HepG2 (cell line): Measurements from ENCODE around the gene TDRD9. TPM values are rescaled to one million over a fixed set of nuclear protein-coding genes. Genes with fewer than 3 reads are reported as not detected.

Experiments
- ATAC-seq: fragments of 200-7000 bp; cut with Tn5 transposase; 3 replicates; pipeline ENCODE4 v1.9.1; 2020; ENCODE audit warnings: mild to moderate bottlenecking, moderate library complexity
- BruUV-seq: library from RNA; stranded (reverse); fragments of 400-500 nt; replicated peaks from 2 replicates; lab custom pipeline; 2021; lab: Mats Ljungman, UMichigan
- CTCF ChIA-PET: fragments of 300-600 bp; formaldehyde crosslinking; extraction: SDS; loops from one replicate; lab custom pipeline; 2021; ENCODE audit warnings: low total read pairs, inconsistent platforms, low intra/inter-chr PET ratio; lab: Yijun Ruan, JAX
- POLR2A ChIA-PET: fragments of 350-600 bp; sonication (Branson Sonifier 250); formaldehyde crosslinking; loops from one replicate; lab custom pipeline; 2020; ENCODE audit warnings: antibody characterized with exemption, inconsistent platforms; lab: Yijun Ruan, JAX
- DNase-seq: peaks from one replicate; pipeline ENCODE4 v3.0.0-alpha.2; 2015; ENCODE audit warnings: low spot score
- FAIRE-seq: peaks from 3 replicates; lab custom pipeline; 2011; peaks lifted over from hg19 to GRCh38; lab: Jason Lieb, UNC
- H2AFZ ChIP-seq: one replicate; pipeline ENCODE4 v1.6.1; 2011; ENCODE audit warnings: low read length, inconsistent platforms
- H3K27ac ChIP-seq: fragments of 300-600 bp; 3 replicates; pipeline ENCODE4 v1.8.0; 2011; ENCODE audit warnings: mixed run types, mild to moderate bottlenecking, mixed read lengths, low read length, inconsistent platforms; ENCODE audit not compliant: insufficient read depth; ENCODE audit errors: extremely low read length
- H3K27me3 ChIP-seq, 2 experiments: fragments of 200-600 bp in 1 of 2; 2 replicates in 1 of 2; 3 replicates in 1 of 2; pipeline versions ENCODE4 v1.6.0 to v1.8.0; 2011; ENCODE audit warnings: low read length in 2 of 2, mild to moderate bottlenecking in 2 of 2, moderate library complexity in 2 of 2, inconsistent platforms in 1 of 2; ENCODE audit not compliant: insufficient read depth in 2 of 2, control insufficient read depth in 1 of 2
- H3K36me3 ChIP-seq, 2 experiments: fragments of 200-600 bp in 1 of 2; replicated peaks in 1 of 2; 2 replicates in 1 of 2; 3 replicates in 1 of 2; pipeline versions ENCODE4 v1.5.1 to v1.8.0; 2011; ENCODE audit warnings: low read length in 2 of 2, inconsistent platforms in 1 of 2; ENCODE audit not compliant: insufficient read depth in 2 of 2, control insufficient read depth in 1 of 2
- H3K4me1 ChIP-seq: 2 replicates; pipeline ENCODE4 v1.5.1; 2012; ENCODE audit warnings: low read length, inconsistent platforms; ENCODE audit not compliant: insufficient read depth
- H3K4me2 ChIP-seq: 2 replicates; pipeline ENCODE4 v1.6.0; 2011; ENCODE audit warnings: low read depth, low read length, inconsistent platforms
- H3K4me3 ChIP-seq, 3 experiments: fragments of 200-600 bp in 1 of 3; sonication (generic), shearing (Covaris generic) in 1 of 3; replicated peaks in 1 of 3; 2 replicates each; pipeline ENCODE4 v1.5.1; 2011 to 2016; ENCODE audit warnings: low read length in 3 of 3, inconsistent platforms in 2 of 3, low read depth in 2 of 3, mild to moderate bottlenecking in 2 of 3, control low read depth in 1 of 3, mixed read lengths in 1 of 3; ENCODE audit not compliant: insufficient read depth in 1 of 3
- H3K79me2 ChIP-seq: one replicate; pipeline ENCODE4 v1.6.1; 2011; ENCODE audit warnings: low read length, inconsistent platforms; ENCODE audit not compliant: insufficient read depth
- H3K9ac ChIP-seq: 2 replicates; pipeline ENCODE4 v1.6.0; 2011; ENCODE audit warnings: mild to moderate bottlenecking, low read depth, low read length, inconsistent platforms; ENCODE audit not compliant: insufficient read depth
- H3K9me3 ChIP-seq: 2 replicates; pipeline ENCODE4 v1.5.1; 2012; ENCODE audit warnings: mild to moderate bottlenecking, low read length
- H4K20me1 ChIP-seq: 2 replicates; pipeline ENCODE4 v1.6.0; 2011; ENCODE audit warnings: inconsistent platforms, mild to moderate bottlenecking, low read length, moderate library complexity; ENCODE audit not compliant: insufficient read depth
- ARID4A ChIP-seq: sonication (generic); formaldehyde crosslinking; IDR thresholded peaks from 2 replicates; pipeline ENCODE4 v1.5.0; 2020; ENCODE audit warnings: mild to moderate bottlenecking, missing genetic modification reagents, borderline replicate concordance
- KLF15 ChIP-seq: sonication (generic); formaldehyde crosslinking; IDR thresholded peaks from 2 replicates; pipeline ENCODE4 v1.8.1; 2023; ENCODE audit warnings: borderline replicate concordance, mild to moderate bottlenecking, inconsistent platforms, missing genetic modification reagents, mixed read lengths
- NFAT5 ChIP-seq: sonication (generic); formaldehyde crosslinking; IDR thresholded peaks from 2 replicates; pipeline ENCODE4 v1.4.0; 2020; ENCODE audit warnings: missing genetic modification reagents
- TFDP2 ChIP-seq: sonication (generic); formaldehyde crosslinking; IDR thresholded peaks from 2 replicates; pipeline ENCODE4 v1.4.0; 2020; ENCODE audit warnings: missing genetic modification reagents
- ZBTB1 ChIP-seq: sonication (generic); formaldehyde crosslinking; IDR thresholded peaks from 2 replicates; pipeline ENCODE4 v1.4.0; 2020; ENCODE audit warnings: missing genetic modification reagents, borderline replicate concordance
- ZBTB4 ChIP-seq: sonication (generic); formaldehyde crosslinking; IDR thresholded peaks from 2 replicates; pipeline ENCODE4 v1.4.0; 2020; ENCODE audit warnings: missing genetic modification reagents, mild to moderate bottlenecking, borderline replicate concordance
- ZNF331 ChIP-seq: sonication (generic); formaldehyde crosslinking; IDR thresholded peaks from 2 replicates; pipeline ENCODE4 v1.4.0; 2020; ENCODE audit warnings: missing genetic modification reagents
- ZNF607 ChIP-seq: sonication (generic); formaldehyde crosslinking; IDR thresholded peaks from 2 replicates; pipeline ENCODE4 v1.5.1; 2020; ENCODE audit warnings: missing genetic modification reagents, mild to moderate bottlenecking, borderline replicate concordance
- WGBS: methylation state at CpG from one replicate; pipeline ENCODE4 v1.1.6; 2017; ENCODE audit warnings: low lambda C conversion rate; 5-methylcytosine and 5-hydroxymethylcytosine counted together
- in situ Hi-C: cut with HindIII; loops from 2 replicates; pipeline ENCODE4 v1.10.0; 2017; ENCODE audit warnings: low pct_unique_long_range_greater_than_20kb; ENCODE audit not compliant: extremely low pct_ligation_motif_present
- intact Hi-C: fragments of 100-400 bp; cut with micrococcal nuclease; formaldehyde crosslinking; loops from one replicate; pipeline ENCODE4 v1.10.0; 2022; ENCODE audit not compliant: unreplicated experiment
- polyA plus RNA-seq, 8 experiments: library from polyadenylated mRNA; depleted of rRNA in 3 of 8; stranded (reverse) in 7 of 8; unstranded in 1 of 8; fragments of >200 nt; fragmentation: Illumina TruSeq in 4 of 8; extraction: Trizol in 4 of 8; gene quantifications; 2 replicates each; pipeline versions ENCODE4 v1.2.1 to v1.2.3, GENCODE V29; 2011 to 2016; ENCODE audit warnings: low read depth in 4 of 8, missing spikeins in 1 of 8, mixed read lengths in 1 of 8; ENCODE audit not compliant: insufficient read depth in 1 of 8
- total RNA-seq, 5 experiments: library from RNA; depleted of rRNA; stranded (reverse); fragments of >200 nt; fragmentation: Illumina TruSeq; extraction: Trizol; gene quantifications; 2 replicates each; pipeline ENCODE4 v1.2.3, GENCODE V29; 2016; ENCODE audit warnings: low read depth in 1 of 5

TDRD9 gene
- total and polyA plus RNA-seq, 2 of the 13 experiments (the other 11 are each of a cell fraction or from before 2014, with no cell fraction given), result not detected

GRCh38 chr14:104037074-104037473, 108.8 kb downstream of the TDRD9 start:
- CTCF ChIA-PET, result no interaction called here
- intact Hi-C loops, result no loop called here
- no peak overlapping the region for H2AFZ ChIP-seq
- no TSS peak for BruUV-seq
- H3K4me2 ChIP-seq, result no peak overlapping the region
- no peaks in the 10 kb centered on the region for H3K9me3 ChIP-seq
- no peak overlapping the region for H3K27ac ChIP-seq
- H3K9ac ChIP-seq, result no peak overlapping the region
- no peaks in the 10 kb centered on the region for H3K36me3 ChIP-seq
- no peak overlapping the region for H3K4me3 ChIP-seq
- H3K79me2 ChIP-seq, result no peaks in the 10 kb centered on the region
- no peaks in the 10 kb centered on the region for H3K4me1 ChIP-seq
- no peaks in the 10 kb centered on the region for H4K20me1 ChIP-seq
- ATAC-seq (no peak), DNase-seq (no peak), FAIRE-seq (no peak)
- H3K27me3 ChIP-seq, result peaks cover 3 to 41% of the 10 kb centered on the region in 2 experiments; a peak in 3 of 5 replicates
- POLR2A ChIA-PET, result no interaction called here
- in situ Hi-C loops, result no loop called here
- 61% methylated on average over 13 of the region's 14 CpGs for WGBS
- TF ChIP-seq ZBTB1 (CRISPR knock-in tag) (no peak), NFAT5 (CRISPR knock-in tag) (no peak), TFDP2 (CRISPR knock-in tag) (no peak), ZNF607 (CRISPR knock-in tag) (no peak), ARID4A (CRISPR knock-in tag) (no peak), ZNF331 (CRISPR knock-in tag) (no peak), ZBTB4 (CRISPR knock-in tag) (no peak), KLF15 (CRISPR knock-in tag) (no peak)
